ENCODE data around the gene SYNE2. TPM values are rescaled to one million over a fixed set of nuclear protein-coding genes. Genes with fewer than 3 reads are reported as not detected.
"Not testable (repeated sequence)": the region's sequence is repeated elsewhere in the genome, so short reads cannot be mapped to it uniquely, and the experiment has no call there.

SYNE2 gene
- total and polyA plus RNA-seq, 12 donors: 43.6 to 205 (median 103) TPM

GRCh38 chr14:64025479-64025878 is 172.7 kb downstream of the SYNE2 start:
- H3K4me1 ChIP-seq: no peaks in the 10 kb centered on the region
- WGBS, 2 donors: 86 to 88% methylated on average over 3 of the region's 3 CpGs
- H3K27me3 ChIP-seq: no peaks in the 10 kb centered on the region
- TF ChIP-seq CTCF (IDR thresholded peaks at IDR 0.05): no peak
- no peak for ATAC-seq
- H3K4me3 ChIP-seq: no peak overlapping the region
- peaks cover 0 to 100% (median 40%) of the 10 kb centered on the region in 9 donors for H3K36me3 ChIP-seq
- intact Hi-C loops (cut with DNase I): loop anchor here in 1 of 10 donors (10.0 kb wide), 1 partner anchor 269 kb away; the partner anchor contains the start of gene ESR2
- DNase-seq: no peak
- no peaks in the 10 kb centered on the region for H3K9me3 ChIP-seq
- no peak overlapping the region for H3K27ac ChIP-seq

- Histone ChIP-seq H3K36me3 (peaks cover 0 to 100% (median 46%) of the 10 kb centered on the region in 9 donors), H3K27ac (no peak overlapping the region), H3K4me1 (no peaks in the 10 kb centered on the region), H3K9me3 (no peaks in the 10 kb centered on the region), H3K4me3 (no peak overlapping the region), H3K27me3 (no peaks in the 10 kb centered on the region)
- intact Hi-C loops (cut with DNase I): loop anchor here in 1 of 10 donors (10.0 kb wide), 1 partner anchor 268 kb away; the partner anchor contains the start of gene ESR2
- ATAC-seq (no peak), DNase-seq (no peak)
- WGBS, 2 donors: 96% methylated on average over 2 of the region's 2 CpGs
- no peak for TF ChIP-seq CTCF (IDR thresholded peaks at IDR 0.05)
Observed at GRCh38 chr14:64026600-64026999, 173.8 kb downstream of the SYNE2 start.

GRCh38 chr14:64035143-64035542 is 182.3 kb downstream of the SYNE2 start:
- H3K27me3 ChIP-seq: no peaks in the 10 kb centered on the region
- no peak overlapping the region for H3K4me3 ChIP-seq
- TF ChIP-seq CTCF (IDR thresholded peaks at IDR 0.05): no peak
- no peak overlapping the region for H3K27ac ChIP-seq
- DNase-seq (no peak), ATAC-seq (no peak)
- H3K4me1 ChIP-seq: peaks cover 0 to under 1% (median 0%) of the 10 kb centered on the region in 9 donors
- intact Hi-C loops (cut with DNase I): no loop called here
- H3K36me3 ChIP-seq: peaks cover 0 to 69% (median 9%) of the 10 kb centered on the region in 9 donors
- H3K9me3 ChIP-seq: no peaks in the 10 kb centered on the region
- 97% methylated on average over 1 of the region's 1 CpG for WGBS, 2 donors

- H3K4me3 ChIP-seq; H3K27ac ChIP-seq; ATAC-seq; H3K9me3 ChIP-seq; intact Hi-C loops (cut with DNase I); H3K4me1 ChIP-seq; H3K27me3 ChIP-seq; DNase-seq: not testable (repeated sequence)
- WGBS, 2 donors: 98% methylated on average over 48 to 65 of the region's 66 CpGs
- peaks cover 0 to 51% (median 0%) of the 10 kb centered on the region in 9 donors for H3K36me3 ChIP-seq
Observed at GRCh38 chr14:64037869-64038745, 185.3 kb downstream of the SYNE2 start.
